Stomach (tissue), 9 donors: ENCODE results near the gene DNAJC6. TPM values are rescaled to one million over a fixed set of nuclear protein-coding genes. Genes with fewer than 3 reads are reported as not detected.

ENCODE experiments used
- DNase-seq, 2 donors: peaks; one replicate each; pipeline versions ENCODE4 v3.0.0 to v3.0.0-alpha.2; 2013 to 2019
- H3K27ac ChIP-seq, 5 donors: fragments of 200-600 bp in 4 of 5; sonication (generic) in 4 of 5; one replicate each; pipeline ENCODE4 v1.5.1; 2013 to 2019; ENCODE audit warnings: mild to moderate bottlenecking in 1 of 5, moderate library complexity in 1 of 5
- H3K27me3 ChIP-seq, 3 donors: fragments of 200-600 bp; sonication (generic); one replicate each; pipeline ENCODE4 v1.5.1; 2017 to 2019; ENCODE audit warnings: mixed run types in 1 of 3
- H3K36me3 ChIP-seq, 4 donors: fragments of 200-600 bp; sonication (generic); 1 replicate in 3 of 4; 2 replicates in 1 of 4; pipeline ENCODE4 v1.5.1; 2016 to 2019
- H3K4me1 ChIP-seq, 4 donors: fragments of 200-600 bp; sonication (generic); one replicate each; pipeline ENCODE4 v1.5.1; 2016 to 2019
- H3K4me3 ChIP-seq, 4 donors: fragments of 200-600 bp; sonication (generic) in 3 of 4; one replicate each; pipeline ENCODE4 v1.5.1; 2016 to 2019; ENCODE audit warnings: mild to moderate bottlenecking in 1 of 4
- H3K9me3 ChIP-seq, 4 donors: fragments of 200-600 bp; sonication (generic); one replicate each; pipeline ENCODE4 v1.5.1; 2016 to 2019
- CTCF ChIP-seq, 7 experiments: fragments of 450-650 bp in 4 of 7; fragments of 200-600 bp in 3 of 7; sonication (generic) in 3 of 7; IDR thresholded peaks; one replicate each; pipeline ENCODE4 v1.5.1; 2016 to 2019; ENCODE audit warnings: antibody characterized with exemption in 7 of 7, control low read depth in 2 of 7, mild to moderate bottlenecking in 1 of 7
- EP300 ChIP-seq: sonication (generic); formaldehyde crosslinking; IDR thresholded peaks from one replicate; pipeline ENCODE4 v1.6.1; 2017; ENCODE audit warnings: antibody characterized with exemption
- POLR2A ChIP-seq, 4 donors: fragments of 450-650 bp; IDR thresholded peaks; one replicate each; pipeline ENCODE4 v1.6.1; 2016; ENCODE audit warnings: antibody characterized with exemption in 4 of 4, control low read depth in 2 of 4, mild to moderate bottlenecking in 1 of 4, moderate library complexity in 1 of 4
- POLR2AphosphoS5 ChIP-seq, 3 donors: sonication (generic); formaldehyde crosslinking; IDR thresholded peaks; one replicate each; pipeline ENCODE4 v1.6.1; 2016; ENCODE audit warnings: antibody characterized with exemption in 3 of 3
- WGBS, 5 donors: extraction: QIAGEN DNeasy Blood & Tissue Kit in 3 of 5; methylation state at CpG; one replicate each; pipeline versions ENCODE4 v1.1.5 to v1.1.7; 2013 to 2018; 5-methylcytosine and 5-hydroxymethylcytosine counted together
- intact Hi-C: fragments of 100-400 bp; cut with DNase I; formaldehyde crosslinking; loops from one replicate; pipeline ENCODE4 v1.15.1; 2023; ENCODE audit warnings: low total_unique reads
- polyA plus RNA-seq, 3 donors: library from polyadenylated mRNA; stranded (reverse); fragments of 200-250 nt; gene quantifications; one replicate each; pipeline ENCODE4 v1.2.3, GENCODE V29; 2013
- total RNA-seq, 5 donors: library from RNA; depleted of rRNA; stranded (reverse); fragments of >200 nt; gene quantifications; one replicate each; pipeline versions ENCODE4 v1.1.0 to v1.2.3, GENCODE V29; 2014 to 2016
- donor health status: healthy with polysubstance abuse.
- donor health status: Bipolar disorder and iron deficiency.
- donor health status: healthy.

Gene DNAJC6
- total and polyA plus RNA-seq, 8 donors: under 0.01 to 7.5 (median 0.68) TPM; not detected in 1

GRCh38 chr1:65422241-65423203 is 113.2 kb downstream of the DNAJC6 start:
- DNase-seq: peak in 1 of 2 donors; percentile 16
- peaks cover 15 to 55% (median 37%) of the 10 kb centered on the region in 4 donors for H3K4me1 ChIP-seq
- TF ChIP-seq POLR2AphosphoS5 (IDR thresholded peaks at IDR 0.05) (no peak), POLR2A (IDR thresholded peaks at IDR 0.05) (no peak)
- no peaks in the 10 kb centered on the region for H3K9me3 ChIP-seq
- peak overlapping the region in 4 of 5 donors; percentile 5 to 100 (median 98) for H3K27ac ChIP-seq
- H3K4me3 ChIP-seq: peak overlapping the region in 3 of 4 donors; percentile 75 to 88 (median 79)
- peaks cover 20 to 26% (median 23%) of the 10 kb centered on the region in 4 donors for H3K36me3 ChIP-seq
- intact Hi-C loops: loop anchor here (10.0 kb wide), 1 partner anchor 272 kb away; no protein-coding TSS in a partner anchor
- H3K27me3 ChIP-seq: no peaks in the 10 kb centered on the region
- 87 to 92% (median 91%) methylated on average over 12 of the region's 12 CpGs for WGBS, 5 donors

GRCh38 chr1:65423884-65424572 is 114.7 kb downstream of the DNAJC6 start:
- Histone ChIP-seq H3K4me1 (peaks cover 15 to 56% (median 36%) of the 10 kb centered on the region in 4 donors), H3K4me3 (no peak overlapping the region), H3K36me3 (peaks cover 20 to 38% (median 34%) of the 10 kb centered on the region in 4 donors), H3K9me3 (no peaks in the 10 kb centered on the region), H3K27ac (peak overlapping the region in 2 of 5 donors; percentile 11 to 25), H3K27me3 (no peaks in the 10 kb centered on the region)
- DNase-seq: no peak
- intact Hi-C loops: loop anchor here (10.0 kb wide), 1 partner anchor 271 kb away; no protein-coding TSS in a partner anchor
- 52 to 70% (median 68%) methylated on average over 2 of the region's 2 CpGs for WGBS, 5 donors
- TF ChIP-seq POLR2A (IDR thresholded peaks at IDR 0.05) (no peak), CTCF (IDR thresholded peaks at IDR 0.05) (no peak), EP300 (no peak), POLR2AphosphoS5 (IDR thresholded peaks at IDR 0.05) (no peak)

GRCh38 chr1:65424573-65424889 is 115.2 kb downstream of the DNAJC6 start:
- intact Hi-C loops: loop anchor here (10.0 kb wide), 1 partner anchor 270 kb away; no protein-coding TSS in a partner anchor
- no peak for DNase-seq
- Histone ChIP-seq H3K4me3 (no peak overlapping the region), H3K4me1 (peaks cover 15 to 56% (median 32%) of the 10 kb centered on the region in 4 donors), H3K27me3 (no peaks in the 10 kb centered on the region), H3K36me3 (peaks cover 20 to 43% (median 36%) of the 10 kb centered on the region in 4 donors), H3K9me3 (no peaks in the 10 kb centered on the region), H3K27ac (peak overlapping the region in 2 of 5 donors; percentile 11 to 25)
- TF ChIP-seq POLR2AphosphoS5 (IDR thresholded peaks at IDR 0.05): no peak
- TF ChIP-seq POLR2A (IDR thresholded peaks at IDR 0.05): no peak
- no peak for TF ChIP-seq EP300
- WGBS, 5 donors: 73 to 89% (median 80%) methylated on average over 1 of the region's 1 CpG

- H3K36me3 ChIP-seq: peaks cover 20 to 48% (median 41%) of the 10 kb centered on the region in 4 donors
- no peaks in the 10 kb centered on the region for H3K9me3 ChIP-seq
- WGBS, 5 donors: 91 to 97% (median 94%) methylated on average over 2 of the region's 2 CpGs
- no peak for DNase-seq
- H3K27ac ChIP-seq: no peak overlapping the region
- peaks cover 15 to 58% (median 31%) of the 10 kb centered on the region in 4 donors for H3K4me1 ChIP-seq
- H3K27me3 ChIP-seq: no peaks in the 10 kb centered on the region
- no peak overlapping the region for H3K4me3 ChIP-seq
- intact Hi-C loops: loop anchor here (10.0 kb wide), 1 partner anchor 270 kb away; no protein-coding TSS in a partner anchor
- no peak for TF ChIP-seq POLR2AphosphoS5 (IDR thresholded peaks at IDR 0.05)
- TF ChIP-seq CTCF (IDR thresholded peaks at IDR 0.05): no peak
- no peak for TF ChIP-seq POLR2A (IDR thresholded peaks at IDR 0.05)
- no peak for TF ChIP-seq EP300
Observed at GRCh38 chr1:65425006-65425405, 115.7 kb downstream of the DNAJC6 start.

- Histone ChIP-seq H3K9me3 (no peaks in the 10 kb centered on the region), H3K4me1 (peaks cover 15 to 62% (median 31%) of the 10 kb centered on the region in 4 donors), H3K27ac (peak overlapping the region in 1 of 5 donors; percentile 20), H3K4me3 (no peak overlapping the region), H3K27me3 (no peaks in the 10 kb centered on the region), H3K36me3 (peaks cover 20 to 55% (median 47%) of the 10 kb centered on the region in 4 donors)
- intact Hi-C loops: loop anchor here (10.0 kb wide), 1 partner anchor 269 kb away; no protein-coding TSS in a partner anchor
- no peak for DNase-seq
- 88 to 96% (median 92%) methylated on average over 3 of the region's 3 CpGs for WGBS, 5 donors
- TF ChIP-seq CTCF (IDR thresholded peaks at IDR 0.05) (no peak), POLR2AphosphoS5 (IDR thresholded peaks at IDR 0.05) (no peak), POLR2A (IDR thresholded peaks at IDR 0.05) (no peak), EP300 (no peak)
Observed at GRCh38 chr1:65425697-65426096, 116.4 kb downstream of the DNAJC6 start.
